ENCODE data around the gene SHISAL2A. TPM values are rescaled to one million over a fixed set of nuclear protein-coding genes. Genes with fewer than 3 reads are reported as not detected.

SHISAL2A gene
- total RNA-seq, 1 experiment from 2014 or later: 0.26 TPM

GRCh38 chr1:52597912-52598311, 35.1 kb upstream of the SHISAL2A start:
- no peak for TF ChIP-seq CTCF (IDR thresholded peaks at IDR 0.05; ENCODE audit: unreplicated experiment)
- no peak for DNase-seq (ENCODE audit: unreplicated experiment)
- Mint-ChIP-seq H3K4me1 (ENCODE audit: insufficient read depth, unreplicated experiment) (no peaks in the 10 kb centered on the region), H3K36me3 (ENCODE audit: insufficient read depth, unreplicated experiment) (no peaks in the 10 kb centered on the region), H3K27me3 (ENCODE audit: insufficient read depth, unreplicated experiment) (no peaks in the 10 kb centered on the region), H3K4me3 (ENCODE audit: unreplicated experiment) (no peak overlapping the region), H3K9me3 (ENCODE audit: unreplicated experiment) (no peaks in the 10 kb centered on the region), H3K27ac (ENCODE audit: low read depth, unreplicated experiment) (no peak overlapping the region)
- intact Hi-C loops (cut with micrococcal nuclease): no loop called here
- CTCF ChIA-PET: no interaction called here
- no TSS peak for BruUV-seq (replicated peaks)
- POLR2A ChIA-PET: no interaction called here

GRCh38 chr1:52598729-52599128, 34.2 kb upstream of the SHISAL2A start:
- no TSS peak for BruUV-seq (replicated peaks)
- POLR2A ChIA-PET: interaction anchor here (1.2 kb wide), 1 partner anchor 24 kb away, joined by 3 read pairs; no protein-coding TSS in a partner anchor

GRCh38 chr1:52599236-52599635, 33.7 kb upstream of the SHISAL2A start:
- ChIA-PET CTCF (no interaction called here), POLR2A (interaction anchor here (0.6 to 1.2 kb wide), 2 partner anchors 25 to 436 kb away, joined by 3 read pairs; no protein-coding TSS in a partner anchor)
- BruUV-seq (replicated peaks): no TSS peak
- TF ChIP-seq CTCF (IDR thresholded peaks at IDR 0.05; ENCODE audit: unreplicated experiment): no peak
- Mint-ChIP-seq H3K4me3 (ENCODE audit: unreplicated experiment) (no peak overlapping the region), H3K36me3 (ENCODE audit: insufficient read depth, unreplicated experiment) (no peaks in the 10 kb centered on the region), H3K27ac (ENCODE audit: low read depth, unreplicated experiment) (no peak overlapping the region), H3K4me1 (ENCODE audit: insufficient read depth, unreplicated experiment) (peaks cover 7% of the 10 kb centered on the region), H3K27me3 (ENCODE audit: insufficient read depth, unreplicated experiment) (no peaks in the 10 kb centered on the region), H3K9me3 (ENCODE audit: unreplicated experiment) (no peaks in the 10 kb centered on the region)
- intact Hi-C loops (cut with micrococcal nuclease): no loop called here
- no peak for DNase-seq (ENCODE audit: unreplicated experiment)

More at GRCh38 chr1:52598729-52599128, 34.2 kb upstream of the SHISAL2A start:
- Mint-ChIP-seq H3K27ac (ENCODE audit: low read depth, unreplicated experiment) (no peak overlapping the region), H3K27me3 (ENCODE audit: insufficient read depth, unreplicated experiment) (no peaks in the 10 kb centered on the region), H3K4me1 (ENCODE audit: insufficient read depth, unreplicated experiment) (peaks cover 2% of the 10 kb centered on the region), H3K36me3 (ENCODE audit: insufficient read depth, unreplicated experiment) (no peaks in the 10 kb centered on the region), H3K4me3 (ENCODE audit: unreplicated experiment) (no peak overlapping the region), H3K9me3 (ENCODE audit: unreplicated experiment) (no peaks in the 10 kb centered on the region)
- no peak for TF ChIP-seq CTCF (IDR thresholded peaks at IDR 0.05; ENCODE audit: unreplicated experiment)
- no peak for DNase-seq (ENCODE audit: unreplicated experiment)
- intact Hi-C loops (cut with micrococcal nuclease): no loop called here
- CTCF ChIA-PET: no interaction called here

GRCh38 chr1:52600533-52601179, 32.3 kb upstream of the SHISAL2A start:
- no peak for DNase-seq (ENCODE audit: unreplicated experiment)
- ChIA-PET CTCF (no interaction called here), POLR2A (interaction anchor here (0.7 to 1.3 kb wide), 2 partner anchors 13 to 16 kb away, joined by 3 to 4 read pairs; no protein-coding TSS in a partner anchor)
- BruUV-seq (replicated peaks): no TSS peak
- H3K4me1 Mint-ChIP-seq (ENCODE audit: insufficient read depth, unreplicated experiment): peaks cover 10% of the 10 kb centered on the region
- H3K4me3 Mint-ChIP-seq (ENCODE audit: unreplicated experiment): no peak overlapping the region
- no peak for TF ChIP-seq CTCF (IDR thresholded peaks at IDR 0.05; ENCODE audit: unreplicated experiment)
- H3K27me3 Mint-ChIP-seq (ENCODE audit: insufficient read depth, unreplicated experiment): no peaks in the 10 kb centered on the region
- no peak overlapping the region for H3K27ac Mint-ChIP-seq (ENCODE audit: low read depth, unreplicated experiment)
- intact Hi-C loops (cut with micrococcal nuclease): no loop called here
- no peaks in the 10 kb centered on the region for H3K36me3 Mint-ChIP-seq (ENCODE audit: insufficient read depth, unreplicated experiment)
- no peaks in the 10 kb centered on the region for H3K9me3 Mint-ChIP-seq (ENCODE audit: unreplicated experiment)
